HCT116 (cell line): ENCODE measurements around the gene VIT. TPM values are rescaled to one million over a fixed set of nuclear protein-coding genes. Genes with fewer than 3 reads are reported as not detected.

Source experiments
- ATAC-seq: fragments of 200-7000 bp; cut with Tn5 transposase; 2 replicates; pipeline ENCODE4 v1.9.1; 2020; ENCODE audit warnings: mild to moderate bottlenecking, moderate library complexity
- BruUV-seq: library from RNA; stranded (reverse); fragments of 400-500 nt; replicated peaks from 2 replicates; lab custom pipeline; 2021; lab: Mats Ljungman, UMichigan
- CTCF ChIA-PET: fragments of 300-600 bp; sonication (Branson Sonifier 250); formaldehyde crosslinking; loops from one replicate; lab custom pipeline; 2021; ENCODE audit warnings: antibody characterized with exemption; lab: Charles Lee
- POLR2A ChIA-PET: fragments of 300-600, 350-600 bp; sonication (Branson Sonifier 250); formaldehyde crosslinking; loops from one replicate; lab custom pipeline; 2021; ENCODE audit warnings: antibody characterized with exemption; lab: Charles Lee
- RAD21 ChIA-PET, 2 experiments: fragments of 300-600 bp; sonication (Branson Sonifier 250); formaldehyde crosslinking; loops; one replicate each; lab custom pipeline; 2023; ENCODE audit warnings: low total read pairs in 2 of 2; ENCODE audit not compliant: uncharacterized antibody in 2 of 2, unreplicated experiment in 2 of 2, low non-redundant PET in 1 of 2; lab: Charles Lee
- DNase-seq: peaks from one replicate; pipeline ENCODE4 v3.0.0-alpha.2; 2010; ENCODE audit warnings: low read depth, low spot score
- H2AFZ ChIP-seq: fragments of 200-600 bp; shearing (Covaris generic), sonication (generic); 2 replicates; pipeline ENCODE4 v1.6.1; 2017; ENCODE audit warnings: low read depth, mixed run types, mixed read lengths, antibody characterized with exemption, low read length; ENCODE audit not compliant: poor library complexity, severe bottlenecking
- H3K27ac ChIP-seq: 2 replicates; pipeline ENCODE4 v1.5.1; 2012; ENCODE audit warnings: low read depth, low read length
- H3K27me3 ChIP-seq: fragments of 200-600 bp; sonication (generic); 2 replicates; pipeline ENCODE4 v1.6.1; 2016; ENCODE audit warnings: mixed run types, low read length, mixed read lengths; ENCODE audit not compliant: insufficient read depth
- H3K36me3 ChIP-seq, 2 experiments: fragments of 200-500 bp in 1 of 2; fragments of 200-600 bp in 1 of 2; sonication (Bioruptor generic) in 1 of 2; sonication (generic) in 1 of 2; 2 replicates each; pipeline versions ENCODE4 v1.5.1 to v1.6.1; 2014 to 2016; ENCODE audit warnings: low read length in 2 of 2, inconsistent platforms in 1 of 2, mixed read lengths in 1 of 2, mixed run types in 1 of 2; ENCODE audit not compliant: insufficient read depth in 2 of 2, control insufficient read depth in 1 of 2
- H3K4me1 ChIP-seq, 2 experiments: fragments of 200-600 bp in 1 of 2; sonication (generic) in 1 of 2; 2 replicates each; pipeline versions ENCODE4 v1.5.1 to v1.6.1; 2012 to 2017; ENCODE audit warnings: low read length in 2 of 2, inconsistent platforms in 1 of 2, mild to moderate bottlenecking in 1 of 2, mixed read lengths in 1 of 2, mixed run types in 1 of 2, moderate library complexity in 1 of 2; ENCODE audit not compliant: insufficient read depth in 2 of 2, control insufficient read depth in 1 of 2
- H3K4me2 ChIP-seq: fragments of 200-600 bp; sonication (generic); 2 replicates; pipeline ENCODE4 v1.6.1; 2017; ENCODE audit warnings: mixed run types, low read length, mixed read lengths
- H3K4me3 ChIP-seq, 2 experiments: fragments of 200-600 bp in 1 of 2; sonication (generic) in 1 of 2; replicated peaks in 1 of 2; 2 replicates each; pipeline ENCODE4 v1.5.1; 2011 to 2016; ENCODE audit warnings: low read length in 2 of 2, control low read depth in 1 of 2, low read depth in 1 of 2, mild to moderate bottlenecking in 1 of 2, mixed read lengths in 1 of 2, mixed run types in 1 of 2
- H3K79me2 ChIP-seq: fragments of 200-600 bp; sonication (generic); 2 replicates; pipeline ENCODE4 v1.6.1; 2017; ENCODE audit warnings: mild to moderate bottlenecking, mixed run types, low read length, moderate library complexity, mixed read lengths; ENCODE audit not compliant: insufficient read depth
- H3K9ac ChIP-seq: fragments of 200-600 bp; sonication (generic); 2 replicates; pipeline ENCODE4 v1.6.1; 2016; ENCODE audit warnings: low read length, mixed read lengths
- H3K9me2 ChIP-seq: fragments of 200-600 bp; sonication (generic), shearing (Covaris generic); 2 replicates; pipeline ENCODE4 v1.6.1; 2017; ENCODE audit warnings: mixed run types, mild to moderate bottlenecking, moderate library complexity; ENCODE audit not compliant: insufficient read depth
- H3K9me3 ChIP-seq, 2 experiments: fragments of 200-500 bp in 1 of 2; fragments of 200-600 bp in 1 of 2; sonication (Bioruptor generic) in 1 of 2; sonication (generic) in 1 of 2; 2 replicates each; pipeline ENCODE4 v1.6.1; 2014 to 2017; ENCODE audit warnings: low read length in 2 of 2, mixed read lengths in 2 of 2, inconsistent platforms in 1 of 2, low read depth in 1 of 2, mild to moderate bottlenecking in 1 of 2, mixed run types in 1 of 2, moderate library complexity in 1 of 2; ENCODE audit not compliant: control insufficient read depth in 1 of 2, insufficient read depth in 1 of 2
- H4K20me1 ChIP-seq: fragments of 200-600 bp; sonication (generic), shearing (Covaris generic); 2 replicates; pipeline ENCODE4 v1.6.1; 2017; ENCODE audit warnings: mixed run types, mild to moderate bottlenecking, moderate library complexity; ENCODE audit not compliant: insufficient read depth
- CBX3 ChIP-seq: IDR thresholded peaks from 2 replicates; pipeline ENCODE4 v1.6.1; 2012; ENCODE audit warnings: low read depth
- EGR1 ChIP-seq: IDR thresholded peaks from 2 replicates; pipeline ENCODE4 v1.6.1; 2012; ENCODE audit warnings: low read depth
- EZH2phosphoT487 ChIP-seq: fragments of 200-600 bp; IDR thresholded peaks from 2 replicates; pipeline ENCODE4 v1.6.1; 2018; ENCODE audit warnings: antibody characterized with exemption, borderline replicate concordance
- FOSL1 ChIP-seq: IDR thresholded peaks from 2 replicates; pipeline ENCODE4 v1.6.1; 2012; ENCODE audit warnings: low read depth
- JUND ChIP-seq: IDR thresholded peaks from 2 replicates; pipeline ENCODE4 v1.6.1; 2012
- MAX ChIP-seq: IDR thresholded peaks from 2 replicates; pipeline ENCODE4 v1.6.1; 2012
- POLR2AphosphoS5 ChIP-seq: IDR thresholded peaks from 2 replicates; pipeline ENCODE4 v1.6.1; 2011; ENCODE audit warnings: mild to moderate bottlenecking, low read depth, low read length, moderate library complexity
- RAD21 ChIP-seq: IDR thresholded peaks from 2 replicates; pipeline ENCODE4 v1.6.1; 2012; ENCODE audit warnings: low read depth, mild to moderate bottlenecking
- SIN3A ChIP-seq: IDR thresholded peaks from 2 replicates; pipeline ENCODE4 v1.6.1; 2012; ENCODE audit warnings: low read depth
- SRF ChIP-seq: IDR thresholded peaks from 2 replicates; pipeline ENCODE4 v1.6.1; 2012; ENCODE audit warnings: low read depth
- TCF7L2 ChIP-seq: IDR thresholded peaks from 2 replicates; pipeline ENCODE4 v1.7.0; 2011; ENCODE audit warnings: borderline replicate concordance, inconsistent platforms; ENCODE audit not compliant: insufficient read depth, insufficient read length; ENCODE audit errors: extremely low read depth
- YY1 ChIP-seq: IDR thresholded peaks from 2 replicates; pipeline ENCODE4 v1.6.1; 2011; ENCODE audit warnings: low read length, low read depth, moderate library complexity, mild to moderate bottlenecking; ENCODE audit not compliant: insufficient replicate concordance; ENCODE audit errors: extremely low read depth
- ZBTB33 ChIP-seq: IDR thresholded peaks from 2 replicates; pipeline ENCODE4 v1.6.1; 2011; ENCODE audit warnings: mild to moderate bottlenecking, low read length, moderate library complexity; ENCODE audit not compliant: insufficient replicate concordance; ENCODE audit errors: extremely low read depth
- ZFX ChIP-seq: fragments of 450-650 bp; IDR thresholded peaks from 2 replicates; pipeline ENCODE4 v1.6.1; 2017
- ZNF274 ChIP-seq: fragments of 200-500 bp; sonication (Bioruptor generic); IDR thresholded peaks from 2 replicates; pipeline ENCODE4 v1.6.1; 2014; ENCODE audit warnings: mild to moderate bottlenecking, low read depth, low read length, inconsistent platforms
- intact Hi-C: fragments of 100-400 bp; cut with micrococcal nuclease; formaldehyde crosslinking; loops from 2 replicates; pipeline ENCODE4 v1.10.0; 2022
- total RNA-seq: library from RNA; stranded (reverse); gene quantifications from one replicate; pipeline ENCODE4 v1.2.1, GENCODE V29; 2021; ENCODE audit not compliant: unreplicated experiment
- TF ChIP-seq, protein P1 (sequence below), 3 experiments: fragments of 200-600 bp in 1 of 3; sonication (generic) in 1 of 3; IDR thresholded peaks in 2 of 3; conservative IDR thresholded peaks in 1 of 3; 2 replicates each; pipeline ENCODE4 v1.5.1; 2012 to 2017; ENCODE audit warnings: low read depth in 2 of 3, low read length in 2 of 3, antibody characterized with exemption in 1 of 3, borderline replicate concordance in 1 of 3, control low read depth in 1 of 3, mild to moderate bottlenecking in 1 of 3, mixed read lengths in 1 of 3, mixed run types in 1 of 3, moderate library complexity in 1 of 3; ENCODE audit not compliant: insufficient read depth in 1 of 3

Gene VIT
- total RNA-seq, 1 experiment from 2014 or later: not detected

DNA sequence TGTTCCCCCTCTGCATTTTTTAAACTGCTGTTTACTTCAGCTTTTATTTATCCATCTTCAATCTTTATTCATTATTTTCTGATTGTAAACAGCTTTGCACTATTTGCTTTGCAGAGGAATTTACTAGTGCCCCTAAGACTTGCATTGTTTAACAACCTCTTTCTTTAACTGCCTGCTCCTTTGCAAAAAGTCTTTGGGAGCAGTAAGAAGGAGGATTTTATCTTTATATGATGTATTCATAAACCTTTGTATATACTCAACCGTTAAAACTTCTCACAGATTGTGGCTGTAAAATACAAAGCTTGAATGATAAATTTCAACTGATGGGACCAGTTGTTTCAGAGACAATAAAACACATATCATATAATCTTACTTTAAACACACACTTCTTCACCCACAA is 20.1 kb upstream of the VIT start (continued):
- TF ChIP-seq ZBTB33: no peak
- TF ChIP-seq ZNF274: no peak
- TF ChIP-seq RAD21: no peak
- no peak for TF ChIP-seq EZH2phosphoT487
- TF ChIP-seq, all 23 proteins: peak for 0

- BruUV-seq: no TSS peak
- Histone ChIP-seq H3K9me2 (no peaks in the 10 kb centered on the region), H3K9me3 (no peaks in the 10 kb centered on the region), H3K4me2 (no peak overlapping the region), H3K79me2 (no peaks in the 10 kb centered on the region), H3K27me3 (no peaks in the 10 kb centered on the region), H3K9ac (no peak overlapping the region), H4K20me1 (no peaks in the 10 kb centered on the region), H3K36me3 (no peaks in the 10 kb centered on the region), H3K4me1 (no peaks in the 10 kb centered on the region), H3K27ac (no peak overlapping the region), H2AFZ (no peak overlapping the region), H3K4me3 (no peak overlapping the region)
- RAD21 ChIA-PET: no interaction called here
- DNase-seq (no peak), ATAC-seq (no peak)
- no peak for TF ChIP-seq TCF7L2
- TF ChIP-seq YY1: no peak
- TF ChIP-seq SIN3A: no peak
- TF ChIP-seq ZFX: no peak
- TF ChIP-seq EZH2phosphoT487: no peak
- TF ChIP-seq EGR1: no peak
- TF ChIP-seq, protein P1, sequence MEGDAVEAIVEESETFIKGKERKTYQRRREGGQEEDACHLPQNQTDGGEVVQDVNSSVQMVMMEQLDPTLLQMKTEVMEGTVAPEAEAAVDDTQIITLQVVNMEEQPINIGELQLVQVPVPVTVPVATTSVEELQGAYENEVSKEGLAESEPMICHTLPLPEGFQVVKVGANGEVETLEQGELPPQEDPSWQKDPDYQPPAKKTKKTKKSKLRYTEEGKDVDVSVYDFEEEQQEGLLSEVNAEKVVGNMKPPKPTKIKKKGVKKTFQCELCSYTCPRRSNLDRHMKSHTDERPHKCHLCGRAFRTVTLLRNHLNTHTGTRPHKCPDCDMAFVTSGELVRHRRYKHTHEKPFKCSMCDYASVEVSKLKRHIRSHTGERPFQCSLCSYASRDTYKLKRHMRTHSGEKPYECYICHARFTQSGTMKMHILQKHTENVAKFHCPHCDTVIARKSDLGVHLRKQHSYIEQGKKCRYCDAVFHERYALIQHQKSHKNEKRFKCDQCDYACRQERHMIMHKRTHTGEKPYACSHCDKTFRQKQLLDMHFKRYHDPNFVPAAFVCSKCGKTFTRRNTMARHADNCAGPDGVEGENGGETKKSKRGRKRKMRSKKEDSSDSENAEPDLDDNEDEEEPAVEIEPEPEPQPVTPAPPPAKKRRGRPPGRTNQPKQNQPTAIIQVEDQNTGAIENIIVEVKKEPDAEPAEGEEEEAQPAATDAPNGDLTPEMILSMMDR (IDR thresholded peaks at IDR 0.05 in 2 of 3, conservative IDR thresholded peaks at IDR 0.05 in 1 of 3; ENCODE audit: borderline replicate concordance in 1 of 3, insufficient read depth in 1 of 3, low read depth in 2 of 3, low read length in 2 of 3): no peak
- TF ChIP-seq POLR2AphosphoS5: no peak
- TF ChIP-seq ZBTB33: no peak
- TF ChIP-seq FOSL1: no peak
- TF ChIP-seq CBX3: no peak
- TF ChIP-seq SRF: no peak
- TF ChIP-seq JUND: no peak
- TF ChIP-seq MAX: no peak
- TF ChIP-seq RAD21: no peak
- POLR2A ChIA-PET: no interaction called here
- CTCF ChIA-PET: no interaction called here
- intact Hi-C loops: loop anchor here (10.0 kb wide), 2 partner anchors 703 to 793 kb away; no protein-coding TSS in a partner anchor
Observed at GRCh38 chr2:36677386-36677785, 19.1 kb upstream of the VIT start.
